Rectal smooth muscle tissue (tissue), 1 donor: Measurements from ENCODE around the gene TRPV5.

Source experiments
- H3K27ac ChIP-seq: one replicate; pipeline ENCODE4 v1.7.0; 2013; ENCODE audit warnings: low read depth, low read length, inconsistent platforms
- H3K27me3 ChIP-seq: one replicate; pipeline ENCODE4 v1.7.0; 2013; ENCODE audit warnings: low read length; ENCODE audit not compliant: control insufficient read depth, insufficient read depth
- H3K36me3 ChIP-seq: one replicate; pipeline ENCODE4 v1.7.0; 2013; ENCODE audit warnings: low read length; ENCODE audit not compliant: control insufficient read depth, insufficient read depth
- H3K4me1 ChIP-seq: one replicate; pipeline ENCODE4 v1.7.0; 2013; ENCODE audit warnings: low read length; ENCODE audit not compliant: control insufficient read depth, insufficient read depth
- H3K4me3 ChIP-seq: one replicate; pipeline ENCODE4 v1.7.0; 2013; ENCODE audit warnings: low read length
- H3K9ac ChIP-seq: one replicate; pipeline ENCODE4 v1.7.0; 2013; ENCODE audit warnings: low read length

The TRPV5 gene

GRCh38 chr7:142935941-142936565 is 2.5 kb upstream of the TRPV5 start:
- Histone ChIP-seq H3K36me3 (no peaks in the 10 kb centered on the region), H3K27me3 (no peaks in the 10 kb centered on the region), H3K4me3 (no peak overlapping the region)

GRCh38 chr7:142934056-142934455 is 510 bp upstream of the TRPV5 start:
- Histone ChIP-seq H3K27me3 (no peaks in the 10 kb centered on the region), H3K27ac (no peak overlapping the region), H3K9ac (no peak overlapping the region), H3K36me3 (no peaks in the 10 kb centered on the region), H3K4me3 (no peak overlapping the region), H3K4me1 (no peaks in the 10 kb centered on the region)

More at GRCh38 chr7:142935941-142936565, 2.5 kb upstream of the TRPV5 start:
- H3K9ac ChIP-seq, result no peak overlapping the region
- no peak overlapping the region for H3K27ac ChIP-seq
- no peaks in the 10 kb centered on the region for H3K4me1 ChIP-seq

- Histone ChIP-seq H3K9ac (no peak overlapping the region), H3K27me3 (no peaks in the 10 kb centered on the region)
These were observed 462 bp downstream of the TRPV5 start for GRCh38 chr7:142933092-142933475.

DNA sequence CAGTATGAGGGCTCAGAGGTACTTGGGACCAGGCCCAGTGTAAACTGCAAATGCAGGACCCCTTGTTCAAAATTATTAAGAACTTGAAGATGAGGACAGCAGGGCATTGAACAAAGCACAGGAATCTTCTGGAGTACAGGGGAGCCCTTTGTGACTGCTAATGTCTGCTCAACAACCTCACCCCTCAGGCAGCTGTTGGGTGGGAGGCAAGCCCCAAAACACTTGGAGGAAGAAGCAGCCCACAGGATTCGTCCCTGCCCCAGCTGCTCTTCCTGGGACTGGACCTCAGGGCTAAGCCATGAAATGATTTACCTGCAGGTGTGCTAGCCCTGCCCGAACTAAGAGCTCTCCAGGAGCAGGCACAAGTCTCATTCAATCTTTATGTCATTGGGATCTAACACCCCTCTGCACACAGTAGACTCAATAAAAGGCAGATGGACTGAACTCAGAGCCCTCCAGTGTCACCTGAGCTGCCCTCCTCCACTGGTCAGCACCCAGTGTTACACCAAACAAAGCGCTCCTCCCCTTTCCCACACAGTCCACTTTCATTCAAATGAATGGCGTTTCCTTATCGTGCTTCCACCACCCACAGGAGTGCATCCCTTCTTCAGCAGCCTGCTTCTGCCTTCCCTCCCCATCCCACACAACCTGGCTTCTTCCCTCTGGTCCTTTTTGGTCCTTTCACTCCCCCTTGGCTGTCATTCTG is 1.0 kb downstream of the TRPV5 start:
- Histone ChIP-seq H3K9ac (no peak overlapping the region), H3K27me3 (no peaks in the 10 kb centered on the region), H3K4me3 (no peak overlapping the region), H3K36me3 (no peaks in the 10 kb centered on the region), H3K27ac (no peak overlapping the region), H3K4me1 (no peaks in the 10 kb centered on the region)

More at GRCh38 chr7:142933092-142933475, 462 bp downstream of the TRPV5 start:
- Histone ChIP-seq H3K4me1 (no peaks in the 10 kb centered on the region), H3K36me3 (no peaks in the 10 kb centered on the region), H3K27ac (no peak overlapping the region), H3K4me3 (no peak overlapping the region)

DNA sequence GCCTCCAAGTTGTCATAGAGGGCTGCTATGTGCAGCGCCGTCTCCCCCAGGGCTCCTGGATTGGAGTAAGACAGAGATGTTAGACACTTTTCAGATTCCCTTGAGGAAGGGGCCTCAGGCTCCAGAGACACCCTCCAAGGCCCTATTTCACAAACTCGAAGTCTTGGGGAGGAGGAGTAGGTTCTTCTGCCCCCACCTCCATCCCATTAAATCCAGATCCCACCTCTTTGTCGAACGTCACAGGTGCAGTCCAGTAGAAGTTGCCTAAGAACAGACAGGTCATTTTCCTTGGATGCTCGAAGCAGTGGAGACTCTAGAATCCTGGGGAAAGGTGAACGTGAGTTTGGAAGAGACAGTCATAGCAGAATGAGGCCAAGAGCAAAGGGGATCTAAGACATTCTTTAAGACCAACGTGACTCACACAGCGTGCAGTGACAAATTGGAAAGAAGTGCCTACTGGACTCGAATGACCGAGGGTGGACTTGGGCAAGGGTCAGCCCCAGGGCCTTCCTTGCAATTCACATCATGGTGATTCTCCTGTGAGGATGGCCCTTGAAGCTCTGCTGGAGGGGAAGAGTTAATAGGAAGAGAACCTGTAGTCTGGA is 3.3 kb downstream of the TRPV5 start:
- Histone ChIP-seq H3K4me3 (no peak overlapping the region), H3K4me1 (no peaks in the 10 kb centered on the region), H3K27ac (no peak overlapping the region), H3K36me3 (no peaks in the 10 kb centered on the region), H3K27me3 (no peaks in the 10 kb centered on the region), H3K9ac (no peak overlapping the region)

GRCh38 chr7:142927949-142928348 is 5.6 kb downstream of the TRPV5 start:
- H3K9ac ChIP-seq, result no peak overlapping the region
- H3K4me3 ChIP-seq, result no peak overlapping the region
- no peaks in the 10 kb centered on the region for H3K27me3 ChIP-seq
- no peaks in the 10 kb centered on the region for H3K4me1 ChIP-seq
- no peak overlapping the region for H3K27ac ChIP-seq
- no peaks in the 10 kb centered on the region for H3K36me3 ChIP-seq

DNA sequence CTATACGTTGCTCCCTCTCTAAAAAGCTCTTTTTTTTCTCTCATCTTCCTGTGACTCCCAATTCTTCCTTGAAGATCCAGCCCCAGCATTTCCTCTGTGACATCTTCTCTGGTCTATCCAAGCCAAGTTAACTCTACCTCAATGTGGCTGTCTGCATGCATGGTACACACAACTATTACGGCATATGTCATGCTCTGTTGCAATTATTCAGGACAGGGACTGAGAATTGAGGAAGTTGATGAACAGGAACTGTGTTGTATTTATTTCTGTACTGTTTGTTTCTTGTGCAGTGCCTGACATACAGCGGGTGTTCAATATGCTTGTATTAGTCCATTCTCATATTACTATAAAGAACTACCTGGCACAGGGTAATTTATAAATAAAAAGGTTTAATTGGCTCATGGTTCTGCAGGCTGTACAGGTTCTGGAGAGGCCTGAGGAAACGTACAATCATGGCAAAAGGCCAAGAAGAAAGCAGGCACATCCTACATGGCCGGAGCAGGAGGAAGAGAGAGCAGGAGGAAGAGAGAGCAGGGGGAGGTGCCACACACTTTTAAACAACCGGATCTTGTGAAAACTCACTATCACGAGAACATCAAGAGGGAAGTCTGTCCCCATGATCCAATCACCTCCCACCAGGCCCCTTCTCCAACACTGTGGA is 6.3 kb downstream of the TRPV5 start:
- Histone ChIP-seq H3K27me3 (no peaks in the 10 kb centered on the region), H3K9ac (no peak overlapping the region), H3K36me3 (no peaks in the 10 kb centered on the region), H3K27ac (no peak overlapping the region), H3K4me3 (no peak overlapping the region), H3K4me1 (no peaks in the 10 kb centered on the region)

GRCh38 chr7:142925413-142925812 is 8.1 kb downstream of the TRPV5 start:
- Histone ChIP-seq H3K27ac (no peak overlapping the region), H3K27me3 (no peaks in the 10 kb centered on the region), H3K4me3 (no peak overlapping the region), H3K4me1 (no peaks in the 10 kb centered on the region), H3K9ac (no peak overlapping the region), H3K36me3 (no peaks in the 10 kb centered on the region)

DNA sequence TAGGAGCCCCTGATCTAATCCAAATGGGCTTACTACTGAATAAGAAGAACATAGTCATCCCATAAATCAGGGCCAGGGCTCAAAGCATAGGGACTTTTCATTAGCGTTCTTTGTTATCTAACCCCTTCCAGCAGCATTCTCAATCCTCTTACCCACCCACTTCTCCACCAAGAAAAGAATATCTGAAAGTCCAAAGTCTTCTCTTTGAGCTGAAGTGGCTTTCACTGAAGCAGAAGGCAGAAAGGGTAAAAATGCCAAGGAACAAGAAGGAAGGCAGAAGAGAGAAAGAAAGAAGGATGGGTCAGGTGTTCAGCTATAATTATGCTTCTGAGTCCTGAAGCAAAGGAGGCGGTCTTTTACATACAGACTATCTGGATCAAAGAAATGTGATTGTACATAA is 10.2 kb downstream of the TRPV5 start:
- H3K27ac ChIP-seq, result no peak overlapping the region
- no peak overlapping the region for H3K9ac ChIP-seq
- H3K27me3 ChIP-seq, result no peaks in the 10 kb centered on the region
- H3K4me1 ChIP-seq, result no peaks in the 10 kb centered on the region
- H3K36me3 ChIP-seq, result no peaks in the 10 kb centered on the region
- no peak overlapping the region for H3K4me3 ChIP-seq

- H3K27me3 ChIP-seq, result no peaks in the 10 kb centered on the region
- no peak overlapping the region for H3K4me3 ChIP-seq
- H3K9ac ChIP-seq, result no peak overlapping the region
- H3K36me3 ChIP-seq, result no peaks in the 10 kb centered on the region
- H3K27ac ChIP-seq, result no peak overlapping the region
- H3K4me1 ChIP-seq, result no peaks in the 10 kb centered on the region
These were observed 13.9 kb downstream of the TRPV5 start for GRCh38 chr7:142919656-142920055.

GRCh38 chr7:142918901-142919300 is 14.6 kb downstream of the TRPV5 start:
- H3K4me3 ChIP-seq, result no peak overlapping the region
- no peaks in the 10 kb centered on the region for H3K36me3 ChIP-seq
- H3K27me3 ChIP-seq, result no peaks in the 10 kb centered on the region
- no peaks in the 10 kb centered on the region for H3K4me1 ChIP-seq
- H3K27ac ChIP-seq, result no peak overlapping the region
- H3K9ac ChIP-seq, result no peak overlapping the region

DNA sequence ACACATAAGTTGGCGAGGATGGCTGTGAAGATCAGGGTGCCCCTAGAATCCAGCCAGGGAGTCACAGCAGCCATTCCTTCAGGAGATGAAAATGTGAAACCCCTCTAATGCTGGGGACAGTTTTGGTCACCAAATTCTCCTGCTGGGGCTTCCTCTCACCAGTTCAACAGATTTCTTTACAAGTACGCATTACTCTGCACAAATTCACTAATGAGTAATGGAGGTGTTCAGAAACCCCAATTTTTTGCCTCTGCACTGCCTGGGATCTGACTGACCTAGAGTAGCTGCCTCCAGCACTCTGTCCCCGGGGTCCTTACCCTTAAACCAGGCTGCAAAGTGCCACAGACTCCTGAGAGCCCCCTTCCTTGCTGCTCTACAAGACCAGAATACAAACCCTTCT is 16.1 kb downstream of the TRPV5 start:
- no peaks in the 10 kb centered on the region for H3K36me3 ChIP-seq
- no peaks in the 10 kb centered on the region for H3K4me1 ChIP-seq
- no peak overlapping the region for H3K27ac ChIP-seq
- H3K4me3 ChIP-seq, result no peak overlapping the region
- H3K9ac ChIP-seq, result no peak overlapping the region
- no peaks in the 10 kb centered on the region for H3K27me3 ChIP-seq
